ENCODE results near the gene SNORC. TPM values are rescaled to one million over a fixed set of nuclear protein-coding genes. Genes with fewer than 3 reads are reported as not detected.

The SNORC gene
- total RNA-seq, 2 donors from 2014 or later: 1.3 to 3.6 TPM

DNA sequence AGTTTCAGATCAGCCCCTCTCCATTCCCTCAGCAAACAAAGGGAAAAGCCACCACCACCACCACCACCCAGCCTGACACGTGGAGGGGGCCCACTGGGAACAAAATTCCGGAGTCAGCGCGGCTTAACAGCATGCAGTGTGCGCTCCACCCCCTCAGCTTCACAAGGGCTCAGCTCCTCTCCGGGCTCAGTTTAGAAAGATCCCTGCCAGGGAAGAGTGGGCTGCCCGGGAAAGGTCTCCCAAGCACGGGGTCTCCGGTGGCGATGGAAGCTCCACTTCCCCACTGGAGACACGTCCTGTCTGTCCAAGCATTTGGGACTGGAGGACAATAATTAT lies 55.7 kb downstream of the SNORC start:
- no peak for ATAC-seq
- H3K27ac Mint-ChIP-seq: no peak overlapping the region
- H3K36me3 Mint-ChIP-seq: peaks cover 5 to 16% of the 10 kb centered on the region in 2 donors
- H3K9me3 Mint-ChIP-seq: peaks cover 0 to 6% of the 10 kb centered on the region in 2 donors
- DNase-seq (ENCODE audit: low spot score in 2 of 2): no peak

GRCh38 chr2:232926431-232926939 lies 56.4 kb downstream of the SNORC start:
- peaks cover 0 to 8% of the 10 kb centered on the region in 2 donors for H3K9me3 Mint-ChIP-seq
- DNase-seq (ENCODE audit: low spot score in 2 of 2) (no peak), ATAC-seq (no peak)
- no peak overlapping the region for H3K27ac Mint-ChIP-seq
- peaks cover 5 to 16% of the 10 kb centered on the region in 2 donors for H3K36me3 Mint-ChIP-seq

DNA sequence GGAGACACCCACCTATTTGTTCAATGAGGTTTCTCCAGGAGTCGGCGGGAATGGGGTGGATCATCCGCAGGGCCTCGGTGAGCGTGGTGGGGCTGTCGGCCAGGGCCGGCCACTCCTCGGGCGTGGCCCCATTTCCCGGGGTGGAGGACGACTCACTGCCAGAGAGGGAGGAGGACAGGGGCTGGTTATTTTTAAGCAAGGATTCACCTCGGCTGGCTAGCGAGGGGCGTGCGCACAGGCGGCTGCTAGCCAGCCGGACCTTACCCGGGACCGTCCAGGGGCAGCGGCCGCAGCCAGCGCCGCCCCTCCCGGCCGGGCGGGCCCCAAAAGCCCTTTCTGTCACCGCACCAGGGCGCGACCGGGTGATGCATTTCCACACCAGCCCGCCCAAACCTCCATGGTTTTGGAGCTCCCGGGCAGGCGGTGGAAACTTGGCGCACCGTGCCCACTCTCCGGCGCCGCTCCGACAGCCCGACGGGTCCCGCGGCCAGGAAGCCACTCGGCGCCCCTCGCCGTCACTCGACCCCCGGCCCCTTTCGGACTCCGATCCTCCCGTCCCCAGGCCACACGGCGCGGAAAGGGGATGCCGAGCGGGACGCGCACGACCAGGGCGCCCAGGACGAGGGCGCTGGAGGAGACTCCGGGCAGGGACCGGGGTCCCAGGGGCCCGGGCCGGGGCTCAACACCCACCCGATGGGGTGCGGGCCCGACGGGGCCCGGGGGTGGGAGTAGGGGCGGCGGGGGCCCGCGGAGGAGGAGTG lies 57.1 kb downstream of the SNORC start:
- Mint-ChIP-seq H3K9me3 (peaks cover 0 to 8% of the 10 kb centered on the region in 2 donors), H3K27ac (no peak overlapping the region), H3K36me3 (peaks cover 5 to 16% of the 10 kb centered on the region in 2 donors)
- ATAC-seq: peak in 1 of 2 donors; percentile 28
- no peak for DNase-seq (ENCODE audit: low spot score in 2 of 2)

- H3K27ac Mint-ChIP-seq: no peak overlapping the region
- peaks cover 5 to 16% of the 10 kb centered on the region in 2 donors for H3K36me3 Mint-ChIP-seq
- ATAC-seq (peak in 1 of 2 donors; percentile 59), DNase-seq (ENCODE audit: low spot score in 2 of 2) (no peak)
- H3K9me3 Mint-ChIP-seq: peaks cover 0 to 8% of the 10 kb centered on the region in 2 donors
These were observed 57.9 kb downstream of the SNORC start for GRCh38 chr2:232927793-232928550.

Other genes with a start within 250 kb of the SNORC start
- gene EFHD1, start 236.7 kb upstream of the SNORC start, total RNA-seq: 1 to 10 TPM in 1 of 2 donors, under 1 TPM in 1; 0.29 to 2.4 TPM
- 10 to 100 TPM; 63.4 to 64.7 TPM for gene GIGYF2, start 172.9 kb upstream of the SNORC start, total RNA-seq
- gene KCNJ13, start 93.7 kb upstream of the SNORC start, total RNA-seq: not detected
- under 1 TPM in 1 of 2 donors, not detected in 1; 0.23 TPM for gene NGEF, start 143.0 kb downstream of the SNORC start, total RNA-seq
- gene NEU2, start 162.4 kb downstream of the SNORC start, total RNA-seq: not detected
- gene INPP5D, start 190.1 kb downstream of the SNORC start, total RNA-seq: 10 to 100 TPM; 70.7 to 71.1 TPM